Measurements from ENCODE around the gene KLHDC7B. TPM values are rescaled to one million over a fixed set of nuclear protein-coding genes. Genes with fewer than 3 reads are reported as not detected.

Gene KLHDC7B
- total RNA-seq, 1 experiment from 2014 or later = not detected

- CTCF ChIA-PET = interaction anchor here (1.0 to 1.7 kb wide), 11 partner anchors 20 to 192 kb away, joined by 3 to 11 read pairs (median 5); partner anchors contain the start of genes SCO2 and SYCE3
- peak; percentile 95 for ATAC-seq
- TF ChIP-seq, protein P1, sequence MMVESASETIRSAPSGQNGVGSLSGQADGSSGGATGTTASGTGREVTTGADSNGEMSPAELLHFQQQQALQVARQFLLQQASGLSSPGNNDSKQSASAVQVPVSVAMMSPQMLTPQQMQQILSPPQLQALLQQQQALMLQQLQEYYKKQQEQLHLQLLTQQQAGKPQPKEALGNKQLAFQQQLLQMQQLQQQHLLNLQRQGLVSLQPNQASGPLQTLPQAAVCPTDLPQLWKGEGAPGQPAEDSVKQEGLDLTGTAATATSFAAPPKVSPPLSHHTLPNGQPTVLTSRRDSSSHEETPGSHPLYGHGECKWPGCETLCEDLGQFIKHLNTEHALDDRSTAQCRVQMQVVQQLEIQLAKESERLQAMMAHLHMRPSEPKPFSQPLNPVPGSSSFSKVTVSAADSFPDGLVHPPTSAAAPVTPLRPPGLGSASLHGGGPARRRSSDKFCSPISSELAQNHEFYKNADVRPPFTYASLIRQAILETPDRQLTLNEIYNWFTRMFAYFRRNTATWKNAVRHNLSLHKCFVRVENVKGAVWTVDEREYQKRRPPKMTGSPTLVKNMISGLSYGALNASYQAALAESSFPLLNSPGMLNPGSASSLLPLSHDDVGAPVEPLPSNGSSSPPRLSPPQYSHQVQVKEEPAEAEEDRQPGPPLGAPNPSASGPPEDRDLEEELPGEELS (CRISPR knock-in tag; IDR thresholded peaks at IDR 0.05) = no peak
- TF ChIP-seq ZNF425 (CRISPR knock-in tag; conservative IDR thresholded peaks at IDR 0.05) = no peak
- TF ChIP-seq, protein P2, sequence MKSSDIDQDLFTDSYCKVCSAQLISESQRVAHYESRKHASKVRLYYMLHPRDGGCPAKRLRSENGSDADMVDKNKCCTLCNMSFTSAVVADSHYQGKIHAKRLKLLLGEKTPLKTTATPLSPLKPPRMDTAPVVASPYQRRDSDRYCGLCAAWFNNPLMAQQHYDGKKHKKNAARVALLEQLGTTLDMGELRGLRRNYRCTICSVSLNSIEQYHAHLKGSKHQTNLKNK (CRISPR knock-in tag; IDR thresholded peaks at IDR 0.05) = no peak
- no peak for TF ChIP-seq JAZF1 (CRISPR knock-in tag; IDR thresholded peaks at IDR 0.05)
- no peak for TF ChIP-seq OVOL2 (CRISPR knock-in tag; IDR thresholded peaks at IDR 0.05; ENCODE audit: borderline replicate concordance)
- no peak for TF ChIP-seq CREB1 (CRISPR knock-in tag; IDR thresholded peaks at IDR 0.05)
- peak; percentile 38 for TF ChIP-seq CREM (CRISPR knock-in tag; IDR thresholded peaks at IDR 0.05)
- no peak for TF ChIP-seq ELF4 (CRISPR knock-in tag; IDR thresholded peaks at IDR 0.05; ENCODE audit: low read depth)
- no peak for TF ChIP-seq ZNF512 (CRISPR knock-in tag; IDR thresholded peaks at IDR 0.05; ENCODE audit: borderline replicate concordance)
- TF ChIP-seq ATF2 (CRISPR knock-in tag; IDR thresholded peaks at IDR 0.05; ENCODE audit: borderline replicate concordance, low read depth) = no peak
- TF ChIP-seq, protein P3, sequence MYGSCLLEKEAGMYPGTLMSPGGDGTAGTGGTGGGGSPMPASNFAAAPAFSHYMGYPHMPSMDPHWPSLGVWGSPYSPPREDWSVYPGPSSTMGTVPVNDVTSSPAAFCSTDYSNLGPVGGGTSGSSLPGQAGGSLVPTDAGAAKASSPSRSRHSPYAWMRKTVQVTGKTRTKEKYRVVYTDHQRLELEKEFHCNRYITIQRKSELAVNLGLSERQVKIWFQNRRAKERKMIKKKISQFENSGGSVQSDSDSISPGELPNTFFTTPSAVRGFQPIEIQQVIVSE (CRISPR knock-in tag; IDR thresholded peaks at IDR 0.05; ENCODE audit: borderline replicate concordance) = no peak
- no peak for TF ChIP-seq ZBTB21 (CRISPR knock-in tag; IDR thresholded peaks at IDR 0.05; ENCODE audit: borderline replicate concordance)
- TF ChIP-seq, protein P4, sequence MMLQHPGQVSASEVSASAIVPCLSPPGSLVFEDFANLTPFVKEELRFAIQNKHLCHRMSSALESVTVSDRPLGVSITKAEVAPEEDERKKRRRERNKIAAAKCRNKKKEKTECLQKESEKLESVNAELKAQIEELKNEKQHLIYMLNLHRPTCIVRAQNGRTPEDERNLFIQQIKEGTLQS (CRISPR knock-in tag; conservative IDR thresholded peaks at IDR 0.05) = no peak
- TF ChIP-seq, protein P5, sequence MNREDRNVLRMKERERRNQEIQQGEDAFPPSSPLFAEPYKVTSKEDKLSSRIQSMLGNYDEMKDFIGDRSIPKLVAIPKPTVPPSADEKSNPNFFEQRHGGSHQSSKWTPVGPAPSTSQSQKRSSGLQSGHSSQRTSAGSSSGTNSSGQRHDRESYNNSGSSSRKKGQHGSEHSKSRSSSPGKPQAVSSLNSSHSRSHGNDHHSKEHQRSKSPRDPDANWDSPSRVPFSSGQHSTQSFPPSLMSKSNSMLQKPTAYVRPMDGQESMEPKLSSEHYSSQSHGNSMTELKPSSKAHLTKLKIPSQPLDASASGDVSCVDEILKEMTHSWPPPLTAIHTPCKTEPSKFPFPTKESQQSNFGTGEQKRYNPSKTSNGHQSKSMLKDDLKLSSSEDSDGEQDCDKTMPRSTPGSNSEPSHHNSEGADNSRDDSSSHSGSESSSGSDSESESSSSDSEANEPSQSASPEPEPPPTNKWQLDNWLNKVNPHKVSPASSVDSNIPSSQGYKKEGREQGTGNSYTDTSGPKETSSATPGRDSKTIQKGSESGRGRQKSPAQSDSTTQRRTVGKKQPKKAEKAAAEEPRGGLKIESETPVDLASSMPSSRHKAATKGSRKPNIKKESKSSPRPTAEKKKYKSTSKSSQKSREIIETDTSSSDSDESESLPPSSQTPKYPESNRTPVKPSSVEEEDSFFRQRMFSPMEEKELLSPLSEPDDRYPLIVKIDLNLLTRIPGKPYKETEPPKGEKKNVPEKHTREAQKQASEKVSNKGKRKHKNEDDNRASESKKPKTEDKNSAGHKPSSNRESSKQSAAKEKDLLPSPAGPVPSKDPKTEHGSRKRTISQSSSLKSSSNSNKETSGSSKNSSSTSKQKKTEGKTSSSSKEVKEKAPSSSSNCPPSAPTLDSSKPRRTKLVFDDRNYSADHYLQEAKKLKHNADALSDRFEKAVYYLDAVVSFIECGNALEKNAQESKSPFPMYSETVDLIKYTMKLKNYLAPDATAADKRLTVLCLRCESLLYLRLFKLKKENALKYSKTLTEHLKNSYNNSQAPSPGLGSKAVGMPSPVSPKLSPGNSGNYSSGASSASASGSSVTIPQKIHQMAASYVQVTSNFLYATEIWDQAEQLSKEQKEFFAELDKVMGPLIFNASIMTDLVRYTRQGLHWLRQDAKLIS (CRISPR knock-in tag; IDR thresholded peaks at IDR 0.05; ENCODE audit: borderline replicate concordance) = no peak
- no peak for TF ChIP-seq NFE2L1 (CRISPR knock-in tag; IDR thresholded peaks at IDR 0.05)
- no peak for TF ChIP-seq SMAD3 (CRISPR knock-in tag; IDR thresholded peaks at IDR 0.05; ENCODE audit: borderline replicate concordance)
- TF ChIP-seq TP53 (CRISPR knock-in tag; IDR thresholded peaks at IDR 0.05) = no peak; the same call in 1 of the 2 replicates
- TF ChIP-seq ZNF121 (CRISPR knock-in tag; IDR thresholded peaks at IDR 0.05) = no peak
- TF ChIP-seq GRHL2 (CRISPR knock-in tag; IDR thresholded peaks at IDR 0.05; ENCODE audit: insufficient replicate concordance, severe bottlenecking) = no peak
- TF ChIP-seq MYBL2 (CRISPR knock-in tag; IDR thresholded peaks at IDR 0.05) = no peak
- TF ChIP-seq TCF7 (CRISPR knock-in tag; IDR thresholded peaks at IDR 0.05; ENCODE audit: low read depth) = peak; percentile 84
- no peak for TF ChIP-seq JUN (CRISPR knock-in tag; IDR thresholded peaks at IDR 0.05)
- no peak for TF ChIP-seq IRF2 (CRISPR knock-in tag; IDR thresholded peaks at IDR 0.05; ENCODE audit: borderline replicate concordance, low read depth)
- TF ChIP-seq ZNF219 (CRISPR knock-in tag; IDR thresholded peaks at IDR 0.05; ENCODE audit: borderline replicate concordance) = no peak
Measured at GRCh38 chr22:50582493-50583293, 37.0 kb downstream of the KLHDC7B start, which contains the start of gene CHKB. Gene CHKB, minus strand, starts transcription at chr22:50582849. Its CDS starts 68 bp downstream, at chr22:50582781.

More at GRCh38 chr22:50582493-50583293, 37.0 kb downstream of the KLHDC7B start, which contains the start of gene CHKB:
- DNase-seq (ENCODE audit: low spot score) = peak; percentile 99
- peaks cover 9% of the 10 kb centered on the region for H3K4me1 Mint-ChIP-seq
- H3K36me3 Mint-ChIP-seq = peaks cover 7% of the 10 kb centered on the region
- peak within 1 kb of the TSS; percentile 87 for H3K27ac Mint-ChIP-seq
- no peaks in the 10 kb centered on the region for H3K9me3 Mint-ChIP-seq
- peak within 1 kb of the TSS; percentile 97 for H3K4me3 Mint-ChIP-seq
- POLR2A ChIA-PET = interaction anchor here (1.0 to 1.4 kb wide), 3 partner anchors 19 to 75 kb away, joined by 3 to 6 read pairs (median 4); partner anchors contain the start of genes LMF2, NCAPH2 and SCO2
- peaks cover 14% of the 10 kb centered on the region for H3K27me3 Mint-ChIP-seq (ENCODE audit: low read depth)
